ENCODE data around the gene MSANTD7. TPM values are rescaled to one million over a fixed set of nuclear protein-coding genes. Genes with fewer than 3 reads are reported as not detected.

MSANTD7 gene
- total RNA-seq, 1 experiment from 2014 or later, result 19.1 TPM

GRCh38 chr10:14880229-14880628 is 42.1 kb downstream of the MSANTD7 start:
- no peak for TF ChIP-seq EZH2 (IDR thresholded peaks at IDR 0.05; ENCODE audit: borderline replicate concordance, low read depth, low read length, poor library complexity, severe bottlenecking)
- TF ChIP-seq CTCF (conservative IDR thresholded peaks at IDR 0.05; ENCODE audit: low read depth, low read length), result no peak
- POLR2A ChIA-PET (ENCODE audit: low non-redundant PET), result interaction anchor here (0.6 kb wide), 1 partner anchor 9 kb away, joined by 3 read pairs; no protein-coding TSS in a partner anchor

GRCh38 chr10:14884082-14884481 is 46.0 kb downstream of the MSANTD7 start:
- BruUV-seq (replicated peaks), result no TSS peak
- CTCF ChIA-PET, result no interaction called here
- Histone ChIP-seq H3K27me3 (replicated peaks; ENCODE audit: insufficient read depth, low read depth, low read length, poor library complexity) (no peaks in the 10 kb centered on the region), H3K4me1 (ENCODE audit: insufficient read depth, low read length, poor library complexity, severe bottlenecking) (no peaks in the 10 kb centered on the region), H3K9me3 (ENCODE audit: low read depth, low read length, poor library complexity, severe bottlenecking) (no peaks in the 10 kb centered on the region), H3K27ac (ENCODE audit: low read depth, low read length, poor library complexity, severe bottlenecking) (no peak overlapping the region), H3K4me3 (ENCODE audit: low read depth, low read length, poor library complexity, severe bottlenecking) (no peak overlapping the region), H3K36me3 (ENCODE audit: insufficient read depth, low read length, poor library complexity, severe bottlenecking) (no peaks in the 10 kb centered on the region)
- no peak for DNase-seq (ENCODE audit: low spot score)
- intact Hi-C loops (cut with micrococcal nuclease; ENCODE audit: unreplicated experiment), result no loop called here
- no peak for TF ChIP-seq CTCF (conservative IDR thresholded peaks at IDR 0.05; ENCODE audit: low read depth, low read length)
- no peak for TF ChIP-seq EZH2 (IDR thresholded peaks at IDR 0.05; ENCODE audit: borderline replicate concordance, low read depth, low read length, poor library complexity, severe bottlenecking)
- POLR2A ChIA-PET (ENCODE audit: low non-redundant PET), result no interaction called here

More at GRCh38 chr10:14880229-14880628, 42.1 kb downstream of the MSANTD7 start:
- DNase-seq (ENCODE audit: low spot score), result no peak
- no TSS peak for BruUV-seq (replicated peaks)
- H3K27ac ChIP-seq (ENCODE audit: low read depth, low read length, poor library complexity, severe bottlenecking), result peak overlapping the region; percentile 94
- peak overlapping the region; percentile 88 for H3K4me3 ChIP-seq (ENCODE audit: low read depth, low read length, poor library complexity, severe bottlenecking)
- H3K9me3 ChIP-seq (ENCODE audit: low read depth, low read length, poor library complexity, severe bottlenecking), result no peaks in the 10 kb centered on the region
- peaks cover 8% of the 10 kb centered on the region for H3K4me1 ChIP-seq (ENCODE audit: insufficient read depth, low read length, poor library complexity, severe bottlenecking)
- CTCF ChIA-PET, result no interaction called here
- intact Hi-C loops (cut with micrococcal nuclease; ENCODE audit: unreplicated experiment), result no loop called here
- H3K27me3 ChIP-seq (replicated peaks; ENCODE audit: insufficient read depth, low read depth, low read length, poor library complexity), result no peaks in the 10 kb centered on the region
- no peaks in the 10 kb centered on the region for H3K36me3 ChIP-seq (ENCODE audit: insufficient read depth, low read length, poor library complexity, severe bottlenecking)

Other genes starting within 250 kb of the MSANTD7 start
- gene FAM107B, start 63.4 kb upstream of the MSANTD7 start, total RNA-seq (2021), result 61.6 and 66.1 TPM in 2 replicates
- 0.34 and 0.83 TPM in 2 replicates for gene CDNF, start 269 bp upstream of the MSANTD7 start, total RNA-seq (2021)
- gene HSPA14, start within 50 bp of the MSANTD7 start, total RNA-seq (2021), result 42.2 and 46.9 TPM in 2 replicates
- 78.8 and 83.2 TPM in 2 replicates for gene SUV39H2, start 40.6 kb downstream of the MSANTD7 start, total RNA-seq (2021)
- gene DCLRE1C, start 115.8 kb downstream of the MSANTD7 start, total RNA-seq (2021), result 13.1 and 14.6 TPM in 2 replicates
- gene MEIG1, start 121.1 kb downstream of the MSANTD7 start, total RNA-seq (2021), result 1.4 TPM in 1 of 2 replicates, not detected in the other
- gene OLAH, start 205.6 kb downstream of the MSANTD7 start, total RNA-seq (2021), result 1.1 and 1.6 TPM in 2 replicates

All from A673 (cell line).